Ectodermal cell (in vitro differentiated cells): ENCODE results near the gene CSMD2.

Experiments
- H3K27ac ChIP-seq: 2 replicates; pipeline ENCODE4 v1.7.0; 2013; ENCODE audit warnings: mild to moderate bottlenecking, low read depth, low read length; ENCODE audit not compliant: insufficient read depth, poor library complexity, severe bottlenecking
- H3K27me3 ChIP-seq: 2 replicates; pipeline ENCODE4 v1.7.0; 2013; ENCODE audit warnings: mild to moderate bottlenecking, low read length; ENCODE audit not compliant: insufficient read depth, control insufficient read depth, poor library complexity, severe bottlenecking
- H3K36me3 ChIP-seq: one replicate; pipeline ENCODE4 v1.7.0; 2013; ENCODE audit warnings: low read length; ENCODE audit not compliant: control insufficient read depth, insufficient read depth
- H3K4me1 ChIP-seq: one replicate; pipeline ENCODE4 v1.7.0; 2013; ENCODE audit warnings: low read length; ENCODE audit not compliant: control insufficient read depth, insufficient read depth
- H3K4me3 ChIP-seq: 2 replicates; pipeline ENCODE4 v1.7.0; 2013; ENCODE audit warnings: low read depth, low read length, control low read depth; ENCODE audit not compliant: insufficient read depth
- H3K9me3 ChIP-seq: 2 replicates; pipeline ENCODE4 v1.7.0; 2013; ENCODE audit warnings: mild to moderate bottlenecking, low read length, moderate library complexity; ENCODE audit not compliant: control insufficient read depth
- WGBS, 2 experiments: methylation state at CpG; one replicate each; pipeline ENCODE4 v1.1.7; 2013; ENCODE audit warnings: missing lambda C conversion rate in 2 of 2; 5-methylcytosine and 5-hydroxymethylcytosine counted together

CSMD2 gene

DNA sequence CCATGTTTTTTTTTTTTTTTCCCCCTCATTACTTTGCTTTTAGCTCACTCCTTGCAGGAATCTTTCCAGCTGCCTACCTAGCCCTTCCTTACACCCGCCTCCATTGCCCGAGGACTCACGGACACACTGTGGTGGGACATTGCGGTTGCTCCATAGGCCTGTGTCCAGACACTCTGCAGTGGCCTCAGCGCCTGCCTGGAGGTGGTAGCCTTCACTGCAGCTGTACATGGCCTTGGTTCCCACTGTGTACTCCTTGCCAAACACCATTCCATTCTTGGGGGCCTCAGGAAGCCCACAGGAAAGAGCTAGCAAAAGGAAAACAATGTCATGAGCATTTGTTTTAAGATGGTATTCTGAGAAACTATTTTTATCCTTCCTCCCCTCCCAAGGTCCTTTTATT, 592.6 kb downstream of the CSMD2 start:
- Histone ChIP-seq H3K4me3 (no peak overlapping the region), H3K36me3 (no peaks in the 10 kb centered on the region), H3K27ac (no peak overlapping the region), H3K9me3 (no peaks in the 10 kb centered on the region), H3K27me3 (no peaks in the 10 kb centered on the region), H3K4me1 (no peaks in the 10 kb centered on the region)
- 96% methylated on average over 5 of the region's 5 CpGs for WGBS, 2 experiments

DNA sequence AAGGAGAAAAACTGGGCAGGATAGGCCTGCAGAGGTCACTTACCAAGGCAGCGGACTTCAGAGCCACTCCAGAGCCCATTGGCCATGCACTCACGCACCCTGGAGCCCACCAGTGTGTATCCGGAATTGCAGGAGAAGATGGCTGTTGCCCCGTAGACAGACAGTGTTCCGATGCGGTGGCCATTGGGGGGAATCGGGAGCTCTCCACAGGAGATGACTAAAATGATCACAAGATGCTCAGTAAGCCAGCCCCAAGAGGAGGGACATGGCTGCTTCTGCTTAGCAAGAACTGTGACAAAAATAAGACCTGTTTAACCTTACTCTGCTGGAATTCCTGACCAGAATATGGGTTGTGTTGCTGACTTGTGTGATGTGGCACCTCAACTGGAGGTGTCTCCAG, 595.7 kb downstream of the CSMD2 start:
- no peaks in the 10 kb centered on the region for H3K9me3 ChIP-seq
- no peaks in the 10 kb centered on the region for H3K36me3 ChIP-seq
- H3K27me3 ChIP-seq = no peaks in the 10 kb centered on the region
- no peak overlapping the region for H3K27ac ChIP-seq
- H3K4me1 ChIP-seq = no peaks in the 10 kb centered on the region
- 93 to 96% methylated on average over 7 of the region's 7 CpGs for WGBS, 2 experiments
- no peak overlapping the region for H3K4me3 ChIP-seq

DNA sequence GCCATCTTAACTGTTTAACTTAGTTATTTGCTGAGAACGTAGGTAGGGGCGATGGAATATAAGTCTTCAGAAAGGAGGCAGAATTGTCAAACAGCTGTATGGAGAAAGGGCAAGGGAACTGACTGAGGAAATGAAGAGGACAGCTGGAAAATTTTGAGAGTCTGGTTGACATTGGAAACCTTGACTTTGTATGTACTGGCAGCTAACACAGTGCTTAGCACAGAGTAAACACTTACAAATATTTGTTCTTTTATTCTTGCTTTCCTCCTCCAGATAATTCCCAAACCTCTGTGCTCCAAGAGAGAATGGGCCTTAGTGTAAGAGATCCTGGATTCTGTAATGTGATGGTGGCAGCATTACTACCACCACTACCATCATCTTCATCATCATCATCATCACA, 601.3 kb downstream of the CSMD2 start:
- Histone ChIP-seq H3K27ac (no peak overlapping the region), H3K4me1 (no peaks in the 10 kb centered on the region), H3K27me3 (no peaks in the 10 kb centered on the region), H3K9me3 (no peaks in the 10 kb centered on the region), H3K4me3 (no peak overlapping the region), H3K36me3 (no peaks in the 10 kb centered on the region)
- 95 to 98% methylated on average over 2 of the region's 2 CpGs for WGBS, 2 experiments

DNA sequence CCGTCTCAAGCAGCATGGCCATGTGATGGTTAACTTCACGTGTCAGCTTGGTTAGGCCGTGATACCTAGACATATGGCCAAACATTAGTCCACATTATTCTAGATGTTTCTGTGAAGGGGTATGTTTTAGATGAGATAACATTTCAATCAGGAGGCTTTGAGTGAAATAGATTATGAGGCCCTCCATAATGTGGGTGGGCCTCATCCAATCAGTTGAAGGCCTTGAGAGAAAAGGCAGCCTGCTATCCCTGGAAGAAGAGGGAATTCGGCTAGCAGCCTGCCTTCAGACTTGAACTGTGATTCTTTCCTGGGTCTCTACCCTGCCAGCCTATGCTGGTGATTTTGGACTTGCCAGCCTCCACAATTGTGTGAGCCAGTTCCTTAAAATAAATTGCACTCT, 602.5 kb downstream of the CSMD2 start:
- 92 to 93% methylated on average over 4 of the region's 4 CpGs for WGBS, 2 experiments
- Histone ChIP-seq H3K27ac (no peak overlapping the region), H3K36me3 (peaks cover 4% of the 10 kb centered on the region), H3K4me3 (no peak overlapping the region), H3K27me3 (no peaks in the 10 kb centered on the region), H3K4me1 (no peaks in the 10 kb centered on the region), H3K9me3 (no peaks in the 10 kb centered on the region)

DNA sequence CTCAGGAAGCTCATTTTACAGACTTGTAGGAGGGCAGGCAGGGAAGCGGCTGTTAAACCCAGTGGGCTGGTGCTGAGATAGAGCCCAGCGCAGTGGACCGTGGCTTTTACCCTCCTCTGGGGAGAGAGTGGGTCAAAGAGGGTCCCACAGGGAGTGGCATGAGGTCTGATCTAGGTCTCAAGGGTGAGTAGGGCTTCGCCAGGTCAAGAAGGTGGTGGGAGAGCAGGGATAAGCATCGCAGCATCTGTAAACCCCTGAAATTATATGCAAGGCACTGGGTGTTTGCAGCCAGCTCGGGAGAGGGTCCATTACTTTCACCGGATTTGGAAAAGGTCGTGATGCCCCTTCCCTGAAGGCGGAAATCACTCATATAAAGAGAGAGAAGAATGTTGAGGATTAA, 603.5 kb downstream of the CSMD2 start:
- no peak overlapping the region for H3K4me3 ChIP-seq
- no peaks in the 10 kb centered on the region for H3K27me3 ChIP-seq
- H3K27ac ChIP-seq = no peak overlapping the region
- H3K36me3 ChIP-seq = peaks cover 4% of the 10 kb centered on the region
- 92 to 95% methylated on average over 9 of the region's 9 CpGs for WGBS, 2 experiments
- no peaks in the 10 kb centered on the region for H3K4me1 ChIP-seq
- H3K9me3 ChIP-seq = no peaks in the 10 kb centered on the region

DNA sequence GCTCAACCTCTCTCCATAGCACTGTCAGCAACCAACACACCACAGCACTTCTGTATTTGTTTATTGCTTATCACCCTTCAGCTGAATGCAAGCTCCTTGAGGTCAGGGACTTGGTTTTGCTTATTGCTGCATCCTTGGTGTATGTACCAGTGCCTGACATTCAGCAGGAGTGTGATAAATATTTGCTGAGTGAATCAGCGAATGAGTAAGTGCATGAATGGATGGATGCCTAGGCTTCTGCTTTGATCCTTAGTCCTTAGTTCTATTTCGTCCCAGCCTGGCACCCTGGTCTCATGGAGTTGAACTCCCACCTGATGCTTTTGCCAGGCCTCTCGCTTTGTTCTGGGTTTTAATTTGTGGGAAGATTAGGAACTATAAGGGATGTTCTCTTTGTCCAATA, 604.4 kb downstream of the CSMD2 start:
- peaks cover 4% of the 10 kb centered on the region for H3K36me3 ChIP-seq
- H3K27ac ChIP-seq = no peak overlapping the region
- H3K27me3 ChIP-seq = no peaks in the 10 kb centered on the region
- H3K4me1 ChIP-seq = no peaks in the 10 kb centered on the region
- WGBS, 2 experiments = 89 to 95% methylated on average over 3 of the region's 3 CpGs
- no peak overlapping the region for H3K4me3 ChIP-seq
- no peaks in the 10 kb centered on the region for H3K9me3 ChIP-seq

DNA sequence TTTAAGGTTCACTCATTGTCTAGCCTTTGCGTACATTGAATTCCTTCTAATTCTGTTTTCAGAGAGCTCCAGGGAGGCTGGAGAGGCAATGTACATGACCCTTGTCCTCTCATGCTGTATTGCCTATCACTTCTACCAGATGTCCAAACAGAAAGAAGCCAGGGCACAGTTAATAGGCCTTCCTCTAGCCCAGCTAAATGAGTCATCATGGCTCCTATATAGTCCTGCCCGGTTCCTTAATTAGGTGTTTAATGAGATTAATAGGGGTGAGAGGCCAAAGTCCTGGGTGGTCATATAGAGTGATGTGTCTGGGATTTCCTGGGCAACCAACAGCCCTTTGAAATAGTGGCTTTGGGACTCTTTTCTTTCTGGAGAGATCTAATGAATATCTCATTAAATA, 616.3 kb downstream of the CSMD2 start:
- H3K27ac ChIP-seq = no peak overlapping the region
- no peaks in the 10 kb centered on the region for H3K4me1 ChIP-seq
- H3K4me3 ChIP-seq = no peak overlapping the region
- no peaks in the 10 kb centered on the region for H3K36me3 ChIP-seq
- H3K27me3 ChIP-seq = no peaks in the 10 kb centered on the region
- WGBS, 2 experiments = 93 to 96% methylated on average over 2 of the region's 2 CpGs
- H3K9me3 ChIP-seq = no peaks in the 10 kb centered on the region

DNA sequence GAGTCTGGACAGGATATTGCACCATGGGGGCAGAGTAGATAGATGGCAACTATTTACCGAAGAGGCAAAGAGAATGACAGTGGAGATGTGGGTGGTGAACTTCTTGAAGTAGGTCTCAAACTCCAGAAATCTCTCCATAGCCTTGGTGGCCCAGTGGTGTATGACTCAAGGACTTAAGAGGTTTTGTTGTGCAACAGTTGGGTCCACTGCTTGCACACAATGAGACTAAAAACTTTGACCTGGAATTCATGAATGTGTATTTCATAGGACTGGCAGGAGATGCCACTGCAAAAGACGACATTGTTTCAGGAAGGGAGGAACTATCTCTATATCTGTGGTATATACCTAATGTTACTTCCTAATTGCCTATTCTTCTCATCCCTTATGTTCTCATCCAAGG, 616.7 kb downstream of the CSMD2 start:
- Histone ChIP-seq H3K9me3 (no peaks in the 10 kb centered on the region), H3K4me1 (no peaks in the 10 kb centered on the region), H3K36me3 (no peaks in the 10 kb centered on the region), H3K27me3 (no peaks in the 10 kb centered on the region), H3K4me3 (no peak overlapping the region), H3K27ac (no peak overlapping the region)
- 97 to 99% methylated on average over 2 of the region's 2 CpGs for WGBS, 2 experiments

DNA sequence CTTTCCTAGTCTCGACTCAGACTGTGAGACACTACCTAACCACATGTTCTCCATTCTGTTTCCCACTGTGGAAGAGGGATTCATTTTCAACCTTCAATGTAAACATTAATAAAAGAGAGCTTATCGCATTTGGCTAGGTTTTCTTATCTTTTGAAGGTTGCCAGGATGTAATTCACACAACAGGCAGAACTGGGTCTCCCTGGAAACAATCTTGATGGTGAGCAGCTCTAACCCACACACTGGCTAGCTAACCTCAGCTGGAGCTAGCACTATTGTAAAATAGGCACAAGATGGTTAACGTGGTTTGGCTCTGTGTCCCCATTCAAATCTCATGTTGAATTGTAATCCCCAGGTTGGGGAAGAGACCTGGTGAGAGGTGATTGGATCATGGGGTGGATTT, 617.5 kb downstream of the CSMD2 start:
- Histone ChIP-seq H3K4me3 (no peak overlapping the region), H3K27ac (no peak overlapping the region), H3K36me3 (no peaks in the 10 kb centered on the region), H3K4me1 (no peaks in the 10 kb centered on the region), H3K9me3 (no peaks in the 10 kb centered on the region), H3K27me3 (no peaks in the 10 kb centered on the region)
- WGBS, 2 experiments = 89 to 93% methylated on average over 3 of the region's 3 CpGs

DNA sequence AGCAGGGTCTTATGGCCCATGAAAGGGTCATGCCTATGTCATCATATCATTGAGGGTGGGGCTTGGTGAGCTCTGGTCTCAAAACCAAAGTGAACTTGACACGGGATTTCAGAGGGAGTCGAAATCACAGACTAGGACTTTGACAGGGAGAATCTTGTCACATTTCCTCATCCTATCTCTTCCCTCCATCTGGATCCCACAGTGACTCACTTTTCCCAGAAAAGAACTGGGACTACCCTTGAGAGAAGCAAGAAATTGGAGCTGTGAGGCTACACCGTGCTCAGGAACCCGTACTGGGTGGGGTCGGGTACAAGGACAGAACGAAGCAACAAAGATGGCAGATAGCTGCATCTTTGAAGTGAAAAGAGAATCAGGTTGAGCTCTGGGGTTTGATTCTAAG, 623.1 kb downstream of the CSMD2 start:
- Histone ChIP-seq H3K36me3 (no peaks in the 10 kb centered on the region), H3K27ac (no peak overlapping the region), H3K4me1 (no peaks in the 10 kb centered on the region), H3K27me3 (no peaks in the 10 kb centered on the region), H3K9me3 (no peaks in the 10 kb centered on the region), H3K4me3 (no peak overlapping the region)
- 95 to 97% methylated on average over 6 of the region's 6 CpGs for WGBS, 2 experiments

DNA sequence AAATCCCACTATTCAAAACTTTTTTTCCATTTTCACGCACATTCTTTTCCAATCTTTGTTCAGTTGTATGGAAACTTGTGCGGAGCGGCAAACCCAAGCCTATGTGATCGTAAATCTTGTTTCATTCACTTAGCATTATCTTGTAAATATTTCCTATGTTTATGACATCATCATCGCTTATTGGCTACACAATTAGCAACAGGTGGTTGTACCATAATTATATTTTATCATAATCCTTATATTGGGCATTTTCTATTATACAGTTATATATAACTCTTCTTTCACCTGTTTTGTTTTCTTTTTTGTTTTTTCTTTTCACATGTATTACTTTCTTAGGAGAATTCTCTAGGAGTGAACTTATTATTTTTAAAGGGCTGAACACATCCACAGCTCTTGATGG, 627.1 kb downstream of the CSMD2 start:
- no peaks in the 10 kb centered on the region for H3K4me1 ChIP-seq
- no peak overlapping the region for H3K4me3 ChIP-seq
- H3K27me3 ChIP-seq = no peaks in the 10 kb centered on the region
- H3K9me3 ChIP-seq = no peaks in the 10 kb centered on the region
- H3K36me3 ChIP-seq = no peaks in the 10 kb centered on the region
- 95 to 96% methylated on average over 4 to 5 of the region's 5 CpGs for WGBS, 2 experiments
- H3K27ac ChIP-seq = no peak overlapping the region
